MCF 10A (cell line): ENCODE measurements around the gene SMARCC1. TPM values are rescaled to one million over a fixed set of nuclear protein-coding genes. Genes with fewer than 3 reads are reported as not detected.
A peak's percentile ranks its signal among the peaks of the same experiment; 100 is the strongest.
"Not testable (repeated sequence)": the region's sequence is repeated elsewhere in the genome, so short reads cannot be mapped to it uniquely, and the experiment has no call there.

ENCODE experiments used
- BruUV-seq: library from RNA; stranded (reverse); fragments of 400-500 nt; replicated peaks from 2 replicates; lab custom pipeline; 2021; lab: Mats Ljungman, UMichigan
- CTCF ChIA-PET: fragments of 300-600 bp; sonication (Branson Sonifier 250); formaldehyde crosslinking; extraction: SDS; loops from one replicate; lab custom pipeline; 2021; ENCODE audit warnings: antibody characterized with exemption, inconsistent platforms; lab: Yijun Ruan, JAX
- POLR2A ChIA-PET: fragments of 300-600, 350-650 bp; sonication (Branson Sonifier 250); formaldehyde crosslinking; extraction: SDS; loops from one replicate; lab custom pipeline; 2020; ENCODE audit warnings: antibody characterized with exemption, inconsistent platforms; lab: Yijun Ruan, JAX
- DNase-seq: peaks from one replicate; pipeline ENCODE4 v3.0.0-alpha.2; 2018; ENCODE audit not compliant: unreplicated experiment
- H3K27ac Mint-ChIP-seq: one replicate; pipeline ENCODE4 v1.8.0; 2022; ENCODE audit warnings: mild to moderate bottlenecking, low read depth, mixed read lengths; ENCODE audit not compliant: unreplicated experiment
- H3K27me3 Mint-ChIP-seq: one replicate; pipeline ENCODE4 v1.8.0; 2022; ENCODE audit warnings: mixed read lengths; ENCODE audit not compliant: insufficient read depth, unreplicated experiment
- H3K36me3 Mint-ChIP-seq: one replicate; pipeline ENCODE4 v1.8.0; 2022; ENCODE audit warnings: mild to moderate bottlenecking, moderate library complexity, mixed read lengths; ENCODE audit not compliant: insufficient read depth, unreplicated experiment
- H3K4me1 Mint-ChIP-seq: one replicate; pipeline ENCODE4 v1.8.0; 2022; ENCODE audit warnings: mixed read lengths; ENCODE audit not compliant: insufficient read depth, unreplicated experiment
- H3K4me3 Mint-ChIP-seq: one replicate; pipeline ENCODE4 v1.8.0; 2022; ENCODE audit warnings: mild to moderate bottlenecking, moderate library complexity, mixed read lengths; ENCODE audit not compliant: unreplicated experiment
- H3K9me3 Mint-ChIP-seq: one replicate; pipeline ENCODE4 v1.8.0; 2022; ENCODE audit warnings: mixed read lengths; ENCODE audit not compliant: unreplicated experiment
- intact Hi-C: fragments of 100-400 bp; cut with micrococcal nuclease; formaldehyde crosslinking; loops from 2 replicates; pipeline ENCODE4 v1.14.1; 2022
- total RNA-seq: library from RNA; stranded (reverse); gene quantifications from 2 replicates; pipeline ENCODE4 v1.2.3, GENCODE V29; 2022
- TF ChIP-seq, protein P1 (sequence below): fragments of 200-600 bp; IDR thresholded peaks from one replicate; pipeline ENCODE4 v1.8.0; 2022; ENCODE audit warnings: antibody characterized with exemption, mild to moderate bottlenecking; ENCODE audit not compliant: unreplicated experiment

Gene SMARCC1
- total RNA-seq, 1 experiment from 2014 or later: 77.5 TPM

GRCh38 chr3:47758261-47759025, 23.2 kb downstream of the SMARCC1 start:
- Mint-ChIP-seq H3K27me3 (no peaks in the 10 kb centered on the region), H3K9me3 (no peaks in the 10 kb centered on the region), H3K36me3 (peaks cover 52% of the 10 kb centered on the region), H3K4me3 (no peak overlapping the region), H3K27ac (no peak overlapping the region), H3K4me1 (peaks cover 10% of the 10 kb centered on the region)
- TF ChIP-seq, protein P1, sequence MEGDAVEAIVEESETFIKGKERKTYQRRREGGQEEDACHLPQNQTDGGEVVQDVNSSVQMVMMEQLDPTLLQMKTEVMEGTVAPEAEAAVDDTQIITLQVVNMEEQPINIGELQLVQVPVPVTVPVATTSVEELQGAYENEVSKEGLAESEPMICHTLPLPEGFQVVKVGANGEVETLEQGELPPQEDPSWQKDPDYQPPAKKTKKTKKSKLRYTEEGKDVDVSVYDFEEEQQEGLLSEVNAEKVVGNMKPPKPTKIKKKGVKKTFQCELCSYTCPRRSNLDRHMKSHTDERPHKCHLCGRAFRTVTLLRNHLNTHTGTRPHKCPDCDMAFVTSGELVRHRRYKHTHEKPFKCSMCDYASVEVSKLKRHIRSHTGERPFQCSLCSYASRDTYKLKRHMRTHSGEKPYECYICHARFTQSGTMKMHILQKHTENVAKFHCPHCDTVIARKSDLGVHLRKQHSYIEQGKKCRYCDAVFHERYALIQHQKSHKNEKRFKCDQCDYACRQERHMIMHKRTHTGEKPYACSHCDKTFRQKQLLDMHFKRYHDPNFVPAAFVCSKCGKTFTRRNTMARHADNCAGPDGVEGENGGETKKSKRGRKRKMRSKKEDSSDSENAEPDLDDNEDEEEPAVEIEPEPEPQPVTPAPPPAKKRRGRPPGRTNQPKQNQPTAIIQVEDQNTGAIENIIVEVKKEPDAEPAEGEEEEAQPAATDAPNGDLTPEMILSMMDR: no peak
- CTCF ChIA-PET: interaction anchor here (0.6 kb wide), 1 partner anchor 22 kb away, joined by 3 read pairs; no protein-coding TSS in a partner anchor
- DNase-seq: peak; percentile 15
- no TSS peak for BruUV-seq
- intact Hi-C loops: no loop called here
- POLR2A ChIA-PET: interaction anchor here (0.5 to 1.2 kb wide), 3 partner anchors 21 to 243 kb away, joined by 3 to 11 read pairs (median 3); no protein-coding TSS in a partner anchor

GRCh38 chr3:47752716-47753115, 29.0 kb downstream of the SMARCC1 start:
- ChIA-PET CTCF (interaction anchor here (0.7 kb wide), 1 partner anchor 230 kb away, joined by 4 read pairs; no protein-coding TSS in a partner anchor), POLR2A (interaction anchor here (0.6 kb wide), 1 partner anchor 965 kb away, joined by 3 read pairs; no protein-coding TSS in a partner anchor)
- intact Hi-C loops: no loop called here
- TF ChIP-seq, protein P1: no peak
- H3K27me3 Mint-ChIP-seq: no peaks in the 10 kb centered on the region
- H3K9me3 Mint-ChIP-seq: peaks cover 7% of the 10 kb centered on the region
- H3K36me3 Mint-ChIP-seq: peaks cover 41% of the 10 kb centered on the region
- no peaks in the 10 kb centered on the region for H3K4me1 Mint-ChIP-seq
- no TSS peak for BruUV-seq
- H3K4me3 Mint-ChIP-seq: no peak overlapping the region
- no peak for DNase-seq
- no peak overlapping the region for H3K27ac Mint-ChIP-seq

GRCh38 chr3:47750811-47751354, 30.8 kb downstream of the SMARCC1 start:
- ChIA-PET CTCF (interaction anchor here (0.7 kb wide), 1 partner anchor 30 kb away, joined by 3 read pairs; no protein-coding TSS in a partner anchor), POLR2A (interaction anchor here (0.6 to 0.9 kb wide), 2 partner anchors 28 to 599 kb away, joined by 3 read pairs; no protein-coding TSS in a partner anchor)
- H3K27ac Mint-ChIP-seq, H3K27me3 Mint-ChIP-seq, intact Hi-C loops, BruUV-seq, H3K4me1 Mint-ChIP-seq, H3K4me3 Mint-ChIP-seq, H3K9me3 Mint-ChIP-seq, DNase-seq: not testable (repeated sequence)
- H3K36me3 Mint-ChIP-seq: peaks cover 27% of the 10 kb centered on the region

- BruUV-seq: no TSS peak
- H3K4me1 Mint-ChIP-seq: no peaks in the 10 kb centered on the region
- no peak overlapping the region for H3K4me3 Mint-ChIP-seq
- intact Hi-C loops: no loop called here
- CTCF ChIA-PET: interaction anchor here (0.6 kb wide), 1 partner anchor 1661 kb away, joined by 3 read pairs; no protein-coding TSS in a partner anchor
- H3K27me3 Mint-ChIP-seq: no peaks in the 10 kb centered on the region
- H3K9me3 Mint-ChIP-seq: peaks cover 7% of the 10 kb centered on the region
- no peak for DNase-seq
- no peak overlapping the region for H3K27ac Mint-ChIP-seq
- peaks cover 41% of the 10 kb centered on the region for H3K36me3 Mint-ChIP-seq
- TF ChIP-seq, protein P1: no peak
- POLR2A ChIA-PET: interaction anchor here (1.0 to 1.4 kb wide), 2 partner anchors 31 to 33 kb away, joined by 3 to 4 read pairs; no protein-coding TSS in a partner anchor
These were observed 34.1 kb downstream of the SMARCC1 start for GRCh38 chr3:47747558-47747957.
